Gastroesophageal sphincter (tissue), 4 donors: ENCODE data around the gene IHH. TPM values are rescaled to one million over a fixed set of nuclear protein-coding genes. Genes with fewer than 3 reads are reported as not detected.

Source experiments
- ATAC-seq: fragments of 150-250 bp; one replicate; pipeline ENCODE4 v1.9.1; 2016; ENCODE audit warnings: mild to moderate bottlenecking, moderate library complexity
- H3K27ac ChIP-seq, 4 donors: fragments of 200-600 bp; sonication (generic) in 3 of 4; 1 replicate in 3 of 4; 2 replicates in 1 of 4; pipeline ENCODE4 v1.5.1; 2016 to 2019
- H3K27me3 ChIP-seq: fragments of 200-600 bp; sonication (generic); one replicate; pipeline ENCODE4 v1.5.1; 2019
- H3K36me3 ChIP-seq, 2 donors: fragments of 200-600 bp; sonication (generic); one replicate each; pipeline ENCODE4 v1.5.1; 2019; ENCODE audit warnings: control low read depth in 1 of 2
- H3K4me1 ChIP-seq, 3 donors: fragments of 200-600 bp; sonication (generic); 1 replicate in 2 of 3; 2 replicates in 1 of 3; pipeline ENCODE4 v1.5.1; 2016 to 2019; ENCODE audit warnings: control low read depth in 2 of 3
- H3K4me3 ChIP-seq, 2 donors: fragments of 200-600 bp; sonication (generic); one replicate each; pipeline ENCODE4 v1.5.1; 2019; ENCODE audit warnings: mild to moderate bottlenecking in 1 of 2, moderate library complexity in 1 of 2
- H3K9me3 ChIP-seq, 3 donors: fragments of 200-600 bp; sonication (generic); one replicate each; pipeline ENCODE4 v1.5.1; 2017 to 2019; ENCODE audit warnings: control low read depth in 2 of 3
- EP300 ChIP-seq: sonication (generic); formaldehyde crosslinking; IDR thresholded peaks from one replicate; pipeline ENCODE4 v1.6.1; 2017; ENCODE audit warnings: antibody characterized with exemption, mild to moderate bottlenecking
- POLR2A ChIP-seq, 2 donors: fragments of 450-650 bp; IDR thresholded peaks; one replicate each; pipeline ENCODE4 v1.6.1; 2017; ENCODE audit warnings: antibody characterized with exemption in 2 of 2, mild to moderate bottlenecking in 2 of 2, moderate library complexity in 1 of 2
- POLR2AphosphoS5 ChIP-seq: sonication (generic); formaldehyde crosslinking; IDR thresholded peaks from one replicate; pipeline ENCODE4 v1.6.1; 2017; ENCODE audit warnings: antibody characterized with exemption
- WGBS, 2 donors: methylation state at CpG; one replicate each; pipeline ENCODE4 v1.1.5; 2018; ENCODE audit warnings: low coverage in 1 of 2; 5-methylcytosine and 5-hydroxymethylcytosine counted together
- total RNA-seq, 4 donors: library from RNA; depleted of rRNA; stranded (reverse); fragments of >200 nt; gene quantifications; one replicate each; pipeline ENCODE4 v1.1.0, GENCODE V29; 2016
- TF ChIP-seq, protein P1 (sequence below), 4 experiments: fragments of 200-600 bp in 2 of 4; fragments of 450-650 bp in 2 of 4; sonication (generic) in 1 of 4; IDR thresholded peaks; one replicate each; pipeline ENCODE4 v1.5.1; 2017 to 2019; ENCODE audit warnings: antibody characterized with exemption in 4 of 4, mild to moderate bottlenecking in 2 of 4, moderate library complexity in 2 of 4

Gene IHH
- total RNA-seq, 4 donors from 2014 or later = 0.23 TPM; not detected in 3

DNA sequence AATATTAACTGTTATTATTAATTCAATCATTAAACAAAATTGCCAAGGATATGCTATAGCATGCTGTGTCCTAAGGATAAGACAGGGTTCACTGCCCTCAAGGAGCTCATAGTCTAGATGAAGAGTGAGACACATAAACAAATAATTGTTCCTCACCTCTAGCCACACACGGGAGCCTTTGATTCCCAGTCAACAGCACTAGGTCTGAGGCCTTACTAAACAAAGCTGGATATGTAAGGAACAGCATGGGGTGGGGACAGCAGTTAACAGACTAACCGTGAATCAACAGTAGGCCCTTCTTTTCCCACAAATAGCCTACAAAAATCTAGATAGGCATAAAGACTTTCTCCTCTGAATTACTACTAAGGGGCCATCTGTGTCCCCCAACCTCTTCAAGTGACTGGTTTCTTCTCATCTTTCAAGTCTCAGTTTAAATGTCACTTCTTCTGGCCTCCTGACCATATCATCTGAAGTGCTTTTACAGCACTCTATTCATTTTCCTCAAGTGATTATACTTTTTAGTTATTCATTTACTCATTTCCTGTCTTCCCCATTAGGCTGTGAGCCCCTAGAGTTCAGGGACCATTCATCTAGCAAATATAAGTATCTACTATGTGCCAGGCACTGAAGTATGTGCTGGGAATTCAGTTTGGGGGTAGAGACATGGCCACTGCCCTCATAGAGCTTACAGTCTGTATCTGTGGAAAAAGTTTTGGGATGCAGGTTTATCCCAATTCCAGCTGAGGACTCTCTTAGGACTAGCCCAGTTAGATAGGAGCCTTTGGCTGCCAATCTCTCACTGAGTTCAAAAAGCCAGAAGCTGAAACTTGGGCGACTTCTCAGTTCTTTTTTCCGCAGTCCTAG, 29.9 kb upstream of the IHH start:
- peaks cover 0 to 15% of the 10 kb centered on the region in 2 donors for H3K36me3 ChIP-seq
- no peaks in the 10 kb centered on the region for H3K9me3 ChIP-seq
- no peak overlapping the region for H3K27ac ChIP-seq
- H3K27me3 ChIP-seq = no peaks in the 10 kb centered on the region
- no peak for TF ChIP-seq POLR2AphosphoS5
- TF ChIP-seq, protein P1, sequence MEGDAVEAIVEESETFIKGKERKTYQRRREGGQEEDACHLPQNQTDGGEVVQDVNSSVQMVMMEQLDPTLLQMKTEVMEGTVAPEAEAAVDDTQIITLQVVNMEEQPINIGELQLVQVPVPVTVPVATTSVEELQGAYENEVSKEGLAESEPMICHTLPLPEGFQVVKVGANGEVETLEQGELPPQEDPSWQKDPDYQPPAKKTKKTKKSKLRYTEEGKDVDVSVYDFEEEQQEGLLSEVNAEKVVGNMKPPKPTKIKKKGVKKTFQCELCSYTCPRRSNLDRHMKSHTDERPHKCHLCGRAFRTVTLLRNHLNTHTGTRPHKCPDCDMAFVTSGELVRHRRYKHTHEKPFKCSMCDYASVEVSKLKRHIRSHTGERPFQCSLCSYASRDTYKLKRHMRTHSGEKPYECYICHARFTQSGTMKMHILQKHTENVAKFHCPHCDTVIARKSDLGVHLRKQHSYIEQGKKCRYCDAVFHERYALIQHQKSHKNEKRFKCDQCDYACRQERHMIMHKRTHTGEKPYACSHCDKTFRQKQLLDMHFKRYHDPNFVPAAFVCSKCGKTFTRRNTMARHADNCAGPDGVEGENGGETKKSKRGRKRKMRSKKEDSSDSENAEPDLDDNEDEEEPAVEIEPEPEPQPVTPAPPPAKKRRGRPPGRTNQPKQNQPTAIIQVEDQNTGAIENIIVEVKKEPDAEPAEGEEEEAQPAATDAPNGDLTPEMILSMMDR (IDR thresholded peaks at IDR 0.05) = no peak
- TF ChIP-seq EP300 = no peak
- TF ChIP-seq POLR2A (IDR thresholded peaks at IDR 0.05) = no peak
- ATAC-seq = no peak
- no peaks in the 10 kb centered on the region for H3K4me1 ChIP-seq
- H3K4me3 ChIP-seq = no peak overlapping the region
- WGBS, 2 donors = 60 to 82% methylated on average over 4 of the region's 4 CpGs

DNA sequence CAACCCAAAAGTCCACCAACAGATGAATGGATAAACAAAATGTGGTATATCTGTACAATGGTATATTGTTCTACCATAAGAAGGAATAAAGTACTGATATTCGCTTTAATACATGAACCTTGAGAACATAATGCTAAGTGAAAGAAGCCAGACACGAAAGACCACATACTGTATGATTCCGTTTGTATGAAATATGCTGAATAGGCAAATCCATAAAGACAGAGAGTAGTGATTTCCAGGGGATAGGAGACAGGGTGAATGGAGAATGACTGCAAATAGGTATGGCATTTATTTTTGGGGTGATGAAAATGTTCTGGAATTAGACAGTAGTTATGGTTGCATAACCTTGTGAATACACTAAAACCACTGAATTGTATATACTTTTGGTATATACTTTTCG, 28.6 kb upstream of the IHH start:
- TF ChIP-seq, protein P1 (IDR thresholded peaks at IDR 0.05) = no peak
- TF ChIP-seq EP300 = no peak
- ATAC-seq = no peak
- no peak overlapping the region for H3K27ac ChIP-seq
- no peaks in the 10 kb centered on the region for H3K27me3 ChIP-seq
- 96 to 98% methylated on average over 4 of the region's 4 CpGs for WGBS, 2 donors
- no peaks in the 10 kb centered on the region for H3K4me1 ChIP-seq
- peaks cover 0 to 10% of the 10 kb centered on the region in 2 donors for H3K36me3 ChIP-seq
- H3K9me3 ChIP-seq = no peaks in the 10 kb centered on the region
- no peak overlapping the region for H3K4me3 ChIP-seq

DNA sequence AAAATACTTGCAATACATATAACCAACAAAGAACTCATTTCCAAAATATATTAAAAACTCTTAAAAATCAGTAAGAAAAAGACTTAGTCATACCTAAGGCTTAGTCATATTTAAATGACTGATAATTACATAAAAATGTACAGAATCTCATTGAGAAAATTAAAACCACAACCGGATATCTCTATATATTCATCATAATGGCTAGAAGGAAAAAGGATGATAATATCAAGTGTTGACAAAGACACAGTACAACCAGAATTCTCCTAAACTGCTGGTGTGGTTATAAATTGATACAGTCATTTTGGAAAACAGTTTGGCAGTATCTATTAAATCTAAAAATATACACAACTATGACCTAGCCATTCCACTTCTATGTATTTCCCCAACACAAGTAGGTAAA, 27.1 kb upstream of the IHH start:
- no peak for ATAC-seq
- 88% methylated on average over 1 of the region's 1 CpG; no CpG with 5 or more reads in 1 of the 2 donors for WGBS, 2 donors

DNA sequence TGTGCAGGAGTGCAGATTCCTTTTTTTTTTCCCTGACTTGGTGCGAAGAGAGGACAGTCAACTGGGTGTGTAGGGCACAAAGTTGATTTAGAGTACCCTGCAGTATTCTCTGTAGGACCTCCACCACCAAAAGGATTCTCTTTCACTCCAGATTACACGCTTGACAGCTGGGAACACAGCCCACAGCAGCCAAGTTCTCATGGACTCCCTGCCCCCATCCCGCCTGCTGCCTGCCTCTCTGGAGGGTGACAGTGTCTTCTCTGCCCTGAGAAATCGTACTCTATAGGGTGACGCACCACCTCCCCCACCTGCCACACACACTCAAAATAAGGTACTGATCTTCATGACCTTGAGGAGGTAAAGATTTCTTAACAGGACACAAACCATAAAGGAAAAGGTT, 26.6 kb upstream of the IHH start:
- TF ChIP-seq POLR2AphosphoS5 (no peak), EP300 (no peak), POLR2A (IDR thresholded peaks at IDR 0.05) (no peak)
- TF ChIP-seq, protein P1 (IDR thresholded peaks at IDR 0.05) = no peak
- no peak overlapping the region for H3K4me3 ChIP-seq
- ATAC-seq = no peak
- 80 to 87% methylated on average over 1 to 5 of the region's 5 CpGs for WGBS, 2 donors
- no peaks in the 10 kb centered on the region for H3K27me3 ChIP-seq
- H3K36me3 ChIP-seq = no peaks in the 10 kb centered on the region
- no peaks in the 10 kb centered on the region for H3K9me3 ChIP-seq
- no peak overlapping the region for H3K27ac ChIP-seq
- peaks cover 0 to 2% (median 0%) of the 10 kb centered on the region in 3 donors for H3K4me1 ChIP-seq

More for the DNA sequence above, 27.1 kb upstream of the IHH start:
- Histone ChIP-seq H3K27me3 (no peaks in the 10 kb centered on the region), H3K9me3 (no peaks in the 10 kb centered on the region), H3K4me1 (no peaks in the 10 kb centered on the region), H3K4me3 (no peak overlapping the region), H3K36me3 (peaks cover 0 to 3% of the 10 kb centered on the region in 2 donors), H3K27ac (no peak overlapping the region)
- TF ChIP-seq EP300 (no peak), POLR2AphosphoS5 (no peak), POLR2A (IDR thresholded peaks at IDR 0.05) (no peak)
- TF ChIP-seq, protein P1 (IDR thresholded peaks at IDR 0.05) = no peak

DNA sequence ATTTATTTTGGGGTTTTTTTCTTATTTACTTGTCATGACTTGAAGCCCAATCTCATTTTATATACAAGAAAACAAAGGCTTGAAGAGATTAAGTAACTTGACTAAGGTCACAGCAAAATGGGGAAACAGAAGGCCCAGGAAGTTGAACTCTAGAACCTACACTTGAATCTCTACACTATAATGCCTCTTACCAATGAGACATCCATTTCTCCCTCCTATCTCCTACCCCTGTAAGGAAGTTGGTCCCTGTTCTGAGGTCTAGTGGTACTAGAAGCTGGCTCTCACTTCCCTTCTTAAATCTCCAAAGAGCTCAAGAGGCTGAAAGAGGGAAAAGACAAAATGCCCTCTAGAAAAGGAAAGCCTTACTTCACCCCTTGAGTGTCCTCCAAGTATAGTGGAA, 25.5 kb upstream of the IHH start:
- TF ChIP-seq POLR2A (IDR thresholded peaks at IDR 0.05) (no peak), POLR2AphosphoS5 (no peak), EP300 (no peak)
- TF ChIP-seq, protein P1 (IDR thresholded peaks at IDR 0.05) = no peak
- Histone ChIP-seq H3K36me3 (no peaks in the 10 kb centered on the region), H3K4me3 (no peak overlapping the region), H3K4me1 (peaks cover 0 to 2% (median 0%) of the 10 kb centered on the region in 3 donors), H3K9me3 (no peaks in the 10 kb centered on the region), H3K27me3 (no peaks in the 10 kb centered on the region), H3K27ac (no peak overlapping the region)
- ATAC-seq = no peak
